Activated CD8-positive, alpha-beta memory T cell treated with anti-CD3 and anti-CD28 coated beads, Interleukin-2, amount 50 U/mL, for 24 hours (primary cell): Measurements from ENCODE around the gene SLC35G1.

Experiments used
- DNase-seq: peaks from one replicate; pipeline ENCODE4 v3.0.0-alpha.2; 2020; ENCODE audit errors: extremely low read depth

Gene SLC35G1

DNA sequence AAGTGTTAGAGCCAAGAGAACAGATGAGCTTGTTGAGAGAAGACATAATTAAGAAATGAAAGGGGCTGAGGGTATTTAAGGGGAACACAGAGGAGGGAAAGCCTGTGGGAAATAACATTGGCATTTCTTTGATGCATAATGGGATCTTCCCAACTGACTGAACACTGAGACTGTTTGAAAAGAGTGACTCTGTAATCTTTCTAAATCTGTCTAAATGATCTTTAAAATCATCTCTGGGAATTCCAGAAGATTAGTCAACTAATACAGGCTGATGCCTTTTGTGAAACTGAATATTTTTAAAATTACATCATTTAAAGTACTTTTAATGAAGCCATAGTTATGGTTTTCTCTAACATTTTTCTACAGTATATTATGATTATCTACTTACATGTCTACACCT is 17.4 kb upstream of the SLC35G1 start:
- no peak for DNase-seq

- no peak for DNase-seq
These were observed 14.5 kb upstream of the SLC35G1 start for GRCh38 chr10:93879273-93879672.

- no peak for DNase-seq
These were observed 969 bp downstream of the SLC35G1 start for GRCh38 chr10:93894516-93895378.

GRCh38 chr10:93897070-93897780 is 3.4 kb downstream of the SLC35G1 start:
- DNase-seq: no peak

DNA sequence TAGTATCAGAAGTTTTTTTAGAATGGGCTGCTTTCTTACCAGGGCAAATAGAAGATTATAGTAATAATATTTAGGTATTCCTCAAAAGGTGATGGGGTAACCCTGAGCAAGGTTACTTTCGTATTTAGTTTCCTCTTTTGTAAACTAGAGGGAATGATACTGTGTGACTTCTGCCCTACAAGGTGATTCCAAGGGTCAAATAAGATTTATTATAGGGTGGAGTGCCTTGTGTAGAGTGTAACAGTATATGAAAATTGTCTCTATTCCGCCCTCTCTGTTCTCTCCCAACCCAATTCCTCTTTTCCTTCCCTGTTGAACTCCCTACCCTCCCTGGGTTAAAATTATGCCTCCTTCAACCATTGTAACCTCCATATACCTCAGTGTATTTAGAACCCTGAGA is 5.3 kb downstream of the SLC35G1 start:
- no peak for DNase-seq

DNA sequence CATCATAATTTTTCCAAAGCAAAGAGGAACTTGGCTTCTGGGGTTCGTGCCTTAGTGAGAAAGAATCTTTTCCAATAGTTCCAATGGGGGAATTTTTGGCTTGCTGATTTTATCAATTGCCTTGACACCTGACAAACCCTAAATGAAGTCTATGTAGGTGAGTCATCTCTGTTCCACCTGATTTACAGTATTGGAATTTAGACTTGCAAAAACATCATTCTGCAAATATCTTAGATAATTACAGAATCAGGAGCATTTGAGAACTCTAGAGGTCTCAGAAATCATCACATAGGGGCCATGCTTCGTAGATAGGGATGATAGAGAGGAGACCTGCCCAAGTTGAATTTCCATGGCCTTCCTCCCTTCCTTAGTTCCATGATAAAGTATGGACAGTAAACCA is 9.3 kb downstream of the SLC35G1 start:
- DNase-seq: no peak

DNA sequence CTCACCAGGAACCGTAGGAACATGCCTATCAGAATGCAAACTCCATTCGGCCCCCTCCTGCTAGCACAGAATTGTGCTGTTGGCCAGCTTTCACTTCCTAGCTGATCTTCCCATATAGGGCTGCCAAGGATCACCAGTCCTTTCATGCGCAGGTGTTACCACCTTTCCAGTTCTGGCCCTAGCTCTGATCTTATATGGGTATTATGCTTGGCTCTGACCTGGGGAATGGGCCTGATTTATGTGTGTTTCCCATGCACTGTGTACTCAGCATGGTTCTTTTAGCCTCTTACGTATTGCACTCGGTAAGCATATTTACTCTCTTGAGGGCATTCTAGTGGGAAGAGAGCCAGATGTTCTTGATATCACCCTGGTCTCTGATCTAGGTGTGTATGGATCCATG is 11.1 kb downstream of the SLC35G1 start:
- no peak for DNase-seq

GRCh38 chr10:93907059-93907458 is 13.3 kb downstream of the SLC35G1 start:
- DNase-seq: no peak

GRCh38 chr10:93911866-93912265 is 18.1 kb downstream of the SLC35G1 start:
- no peak for DNase-seq

GRCh38 chr10:93912444-93912843 is 18.7 kb downstream of the SLC35G1 start:
- DNase-seq: no peak

DNA sequence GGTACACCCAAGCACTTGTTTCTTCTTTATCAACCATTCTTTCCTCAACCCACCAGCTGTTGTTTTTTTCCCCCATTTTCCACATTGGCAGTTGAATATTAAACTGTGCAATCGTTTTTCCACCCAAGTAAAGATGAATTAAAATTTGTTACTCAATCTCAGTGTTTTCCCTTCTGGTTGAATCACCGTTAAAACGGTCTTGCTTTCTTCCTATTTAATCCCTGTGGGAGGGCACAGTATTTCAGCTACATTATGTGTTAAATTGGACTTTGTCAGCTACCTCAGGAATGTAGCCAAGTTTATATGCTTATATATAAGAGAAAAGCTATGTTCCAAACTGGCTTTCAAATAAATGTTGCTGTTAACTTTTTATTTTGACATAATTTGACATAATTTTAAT is 19.9 kb downstream of the SLC35G1 start:
- DNase-seq: no peak

DNA sequence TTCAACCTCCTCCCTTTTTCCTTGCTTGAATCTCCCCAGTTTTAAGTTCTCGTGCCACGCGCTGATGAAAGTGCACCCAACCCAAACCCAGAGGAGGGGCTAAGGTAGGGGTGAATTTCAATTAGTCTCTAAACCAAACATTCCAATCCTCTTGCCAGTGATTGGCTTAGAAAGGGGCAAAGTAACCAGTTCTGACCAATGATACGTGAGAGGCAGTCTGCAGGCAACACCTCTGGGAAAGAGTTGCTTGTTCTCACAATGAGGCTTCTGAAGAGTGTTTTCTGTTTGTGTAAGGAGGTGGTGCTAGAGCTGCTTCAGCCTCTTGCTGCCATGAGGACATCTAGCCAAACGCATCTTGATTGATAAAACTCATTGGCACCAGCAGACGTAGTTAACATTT is 21.8 kb downstream of the SLC35G1 start:
- DNase-seq: no peak

- DNase-seq: no peak
These were observed 22.7 kb downstream of the SLC35G1 start for GRCh38 chr10:93916257-93917063.

DNA sequence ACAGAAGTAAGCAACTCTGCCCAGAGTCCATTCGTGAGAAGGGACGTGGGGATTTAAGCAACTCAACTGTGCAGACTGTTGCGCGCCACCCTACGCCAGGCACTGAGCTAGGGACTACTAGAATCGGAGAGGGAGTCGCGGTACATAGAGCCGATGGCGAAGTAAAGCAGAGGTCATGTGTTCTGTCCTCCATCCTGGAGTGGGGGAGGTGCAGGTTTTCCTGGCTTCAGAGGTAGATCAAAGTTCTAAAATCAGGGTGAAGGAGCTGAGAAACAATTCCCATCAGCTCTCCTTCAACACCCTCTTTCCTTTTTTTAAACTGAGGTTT is 23.2 kb downstream of the SLC35G1 start:
- no peak for DNase-seq

GRCh38 chr10:93917821-93918220 is 24.0 kb downstream of the SLC35G1 start:
- no peak for DNase-seq

GRCh38 chr10:93921338-93921737 is 27.6 kb downstream of the SLC35G1 start:
- no peak for DNase-seq

- DNase-seq: no peak
These were observed 32.8 kb downstream of the SLC35G1 start for GRCh38 chr10:93926613-93927012.

DNA sequence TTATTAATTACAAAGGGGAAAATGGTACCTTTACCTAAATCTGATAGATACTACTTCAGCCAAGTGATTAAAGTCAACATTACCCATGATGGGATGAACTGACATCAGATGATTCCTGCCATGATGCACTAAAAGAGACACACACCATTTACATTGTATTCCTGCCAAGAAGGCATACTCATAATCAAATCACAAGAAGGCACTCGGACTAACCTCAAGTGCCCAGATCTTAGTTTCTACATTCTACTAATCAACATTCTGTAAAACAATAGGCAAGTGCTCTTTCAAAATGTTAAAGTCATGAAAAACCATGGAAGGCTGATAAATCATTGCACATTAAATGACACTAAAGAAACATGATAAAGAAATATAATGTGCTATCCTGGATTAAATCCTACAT is 44.4 kb downstream of the SLC35G1 start:
- no peak for DNase-seq

DNA sequence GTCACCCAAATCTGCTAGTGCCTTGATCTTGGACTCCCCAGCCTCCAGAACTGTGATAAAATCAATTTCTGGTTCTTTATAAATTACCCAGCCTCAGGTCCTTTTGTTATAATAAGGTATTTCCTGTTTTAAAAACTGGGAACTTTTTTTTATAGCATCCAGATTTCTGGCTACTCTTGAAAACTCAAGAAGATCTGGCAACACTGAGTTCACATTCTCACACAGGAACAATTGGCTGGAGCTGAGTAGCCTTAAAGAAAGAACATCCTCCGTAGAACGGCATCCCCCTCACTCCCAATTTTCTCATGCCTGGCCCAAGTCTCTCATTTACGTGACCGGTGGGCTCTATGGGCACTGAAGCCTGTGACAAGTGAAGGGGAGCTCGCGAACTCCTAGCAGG is 47.1 kb downstream of the SLC35G1 start:
- DNase-seq: no peak

GRCh38 chr10:93941606-93942005 is 47.8 kb downstream of the SLC35G1 start:
- no peak for DNase-seq

GRCh38 chr10:93945819-93946218 is 52.0 kb downstream of the SLC35G1 start:
- DNase-seq: no peak

DNA sequence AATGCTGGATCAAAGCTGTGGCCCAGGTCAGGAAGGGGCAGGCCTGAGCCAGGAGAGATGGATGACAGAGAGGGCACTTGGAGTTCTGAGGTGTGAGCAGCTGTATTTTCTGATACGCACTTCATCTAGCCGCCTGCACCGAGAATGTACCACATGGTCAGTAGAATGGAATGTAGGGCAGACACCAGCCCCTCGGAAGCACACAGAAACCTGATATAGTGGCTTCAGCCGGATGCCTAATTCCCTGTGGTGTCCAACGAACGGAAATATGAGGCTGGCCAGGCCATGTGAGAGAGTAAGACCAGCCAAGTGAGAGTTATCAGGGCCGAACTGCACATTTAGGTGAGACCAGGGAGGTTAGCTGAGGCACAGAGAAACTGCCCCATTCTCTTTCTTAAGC is 53.3 kb downstream of the SLC35G1 start:
- DNase-seq: no peak

GRCh38 chr10:93947524-93947923 is 53.7 kb downstream of the SLC35G1 start:
- no peak for DNase-seq
